SU-DHL-6 (cell line): ENCODE measurements around the gene LIMD2.

Experiments
- H2AFZ ChIP-seq: fragments of 200-600 bp; sonication (generic); 2 replicates; pipeline ENCODE4 v1.6.1; 2014; ENCODE audit warnings: low read depth, mild to moderate bottlenecking, moderate library complexity, mixed read lengths, antibody characterized with exemption, low read length; ENCODE audit not compliant: severe bottlenecking
- H3F3A ChIP-seq: fragments of 200-600 bp; shearing (Covaris generic); 2 replicates; pipeline ENCODE4 v1.6.0; 2016; ENCODE audit warnings: antibody characterized with exemption, mild to moderate bottlenecking; ENCODE audit not compliant: insufficient read depth
- H3K27ac ChIP-seq: fragments of 200-600 bp; sonication (generic); 2 replicates; pipeline ENCODE4 v1.5.1; 2016; ENCODE audit warnings: low read depth, mild to moderate bottlenecking, low read length, moderate library complexity, mixed read lengths
- H3K27me3 ChIP-seq: fragments of 200-600 bp; sonication (generic), shearing (Covaris generic); 2 replicates; pipeline ENCODE4 v1.6.0; 2014; ENCODE audit warnings: mild to moderate bottlenecking, low read length
- H3K36me3 ChIP-seq: fragments of 200-600 bp; sonication (generic); 2 replicates; pipeline ENCODE4 v1.6.1; 2014; ENCODE audit warnings: mild to moderate bottlenecking, low read length, mixed read lengths
- H3K4me2 ChIP-seq: fragments of 300-600, 200-600 bp; shearing (Covaris generic), sonication (generic); 2 replicates; pipeline ENCODE4 v1.6.0; 2014; ENCODE audit warnings: low read length, low read depth, mild to moderate bottlenecking; ENCODE audit not compliant: poor library complexity, severe bottlenecking
- H3K4me3 ChIP-seq: fragments of 200-600 bp; sonication (generic); 2 replicates; pipeline ENCODE4 v1.5.1; 2014; ENCODE audit warnings: antibody characterized with exemption, low read length, mild to moderate bottlenecking, mixed read lengths; ENCODE audit not compliant: insufficient read depth, poor library complexity, severe bottlenecking
- H3K79me2 ChIP-seq: fragments of 200-600 bp; sonication (generic); 2 replicates; pipeline ENCODE4 v1.6.1; 2014; ENCODE audit warnings: mild to moderate bottlenecking, low read length, moderate library complexity; ENCODE audit not compliant: insufficient read depth
- H3K9ac ChIP-seq: fragments of 200-600 bp; sonication (generic); 2 replicates; pipeline ENCODE4 v1.7.0; 2014; ENCODE audit warnings: mild to moderate bottlenecking, low read length
- H3K9me2 ChIP-seq: fragments of 200-600 bp; sonication (generic); replicated peaks from 2 replicates; pipeline ENCODE4 v1.6.1; 2014; ENCODE audit warnings: low read length; ENCODE audit not compliant: insufficient read depth
- H3K9me3 ChIP-seq: fragments of 200-600 bp; sonication (generic); 2 replicates; pipeline ENCODE4 v1.6.1; 2014; ENCODE audit warnings: low read length, mixed read lengths; ENCODE audit not compliant: insufficient read depth
- H4K20me1 ChIP-seq: fragments of 200-600 bp; sonication (generic); 2 replicates; pipeline ENCODE4 v1.6.1; 2014; ENCODE audit warnings: low read depth, mild to moderate bottlenecking, antibody characterized with exemption, low read length, moderate library complexity, mixed read lengths
- EZH2phosphoT487 ChIP-seq: fragments of 200-600 bp; sonication (generic), shearing (Covaris generic); conservative IDR thresholded peaks from 2 replicates; pipeline ENCODE4 v1.6.1; 2018; ENCODE audit warnings: mild to moderate bottlenecking, antibody characterized with exemption, low read length, moderate library complexity, mixed read lengths
- TF ChIP-seq, protein P1 (sequence below): fragments of 200-600 bp; sonication (generic); IDR thresholded peaks from one replicate; pipeline ENCODE4 v1.5.1; 2017; ENCODE audit warnings: antibody characterized with exemption, mild to moderate bottlenecking, low read length, moderate library complexity; ENCODE audit not compliant: insufficient read depth, poor library complexity, severe bottlenecking

The LIMD2 gene

GRCh38 chr17:63709110-63709509 is 9.2 kb upstream of the LIMD2 start:
- Histone ChIP-seq H3K4me2 (no peak overlapping the region), H3K9ac (no peak overlapping the region), H3K9me3 (no peaks in the 10 kb centered on the region), H4K20me1 (no peaks in the 10 kb centered on the region), H3K27me3 (no peaks in the 10 kb centered on the region), H3F3A (peaks cover 6% of the 10 kb centered on the region), H2AFZ (no peak overlapping the region), H3K9me2 (no peaks in the 10 kb centered on the region), H3K79me2 (no peaks in the 10 kb centered on the region), H3K36me3 (0 out of 2 replicates have a peak, but pooled peaks cover 3% of the 10 kb centered on the region), H3K27ac (no peak overlapping the region), H3K4me3 (no peak overlapping the region)
- TF ChIP-seq EZH2phosphoT487, result no peak
- TF ChIP-seq, protein P1, sequence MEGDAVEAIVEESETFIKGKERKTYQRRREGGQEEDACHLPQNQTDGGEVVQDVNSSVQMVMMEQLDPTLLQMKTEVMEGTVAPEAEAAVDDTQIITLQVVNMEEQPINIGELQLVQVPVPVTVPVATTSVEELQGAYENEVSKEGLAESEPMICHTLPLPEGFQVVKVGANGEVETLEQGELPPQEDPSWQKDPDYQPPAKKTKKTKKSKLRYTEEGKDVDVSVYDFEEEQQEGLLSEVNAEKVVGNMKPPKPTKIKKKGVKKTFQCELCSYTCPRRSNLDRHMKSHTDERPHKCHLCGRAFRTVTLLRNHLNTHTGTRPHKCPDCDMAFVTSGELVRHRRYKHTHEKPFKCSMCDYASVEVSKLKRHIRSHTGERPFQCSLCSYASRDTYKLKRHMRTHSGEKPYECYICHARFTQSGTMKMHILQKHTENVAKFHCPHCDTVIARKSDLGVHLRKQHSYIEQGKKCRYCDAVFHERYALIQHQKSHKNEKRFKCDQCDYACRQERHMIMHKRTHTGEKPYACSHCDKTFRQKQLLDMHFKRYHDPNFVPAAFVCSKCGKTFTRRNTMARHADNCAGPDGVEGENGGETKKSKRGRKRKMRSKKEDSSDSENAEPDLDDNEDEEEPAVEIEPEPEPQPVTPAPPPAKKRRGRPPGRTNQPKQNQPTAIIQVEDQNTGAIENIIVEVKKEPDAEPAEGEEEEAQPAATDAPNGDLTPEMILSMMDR, result no peak

GRCh38 chr17:63707151-63707550 is 7.2 kb upstream of the LIMD2 start:
- no peak overlapping the region for H2AFZ ChIP-seq
- H3K9me2 ChIP-seq, result no peaks in the 10 kb centered on the region
- H3K9ac ChIP-seq, result no peak overlapping the region
- no peak overlapping the region for H3K4me3 ChIP-seq
- H3K9me3 ChIP-seq, result no peaks in the 10 kb centered on the region
- no peak overlapping the region for H3K27ac ChIP-seq
- no peak overlapping the region for H3K4me2 ChIP-seq
- peaks cover 12% of the 10 kb centered on the region for H3F3A ChIP-seq
- TF ChIP-seq EZH2phosphoT487, result no peak
- TF ChIP-seq, protein P1, result no peak
- no peaks in the 10 kb centered on the region for H4K20me1 ChIP-seq
- no peaks in the 10 kb centered on the region for H3K27me3 ChIP-seq
- H3K36me3 ChIP-seq, result no peaks in the 10 kb centered on the region
- no peaks in the 10 kb centered on the region for H3K79me2 ChIP-seq

GRCh38 chr17:63706336-63707082 is 6.6 kb upstream of the LIMD2 start:
- Histone ChIP-seq H3K27me3 (no peaks in the 10 kb centered on the region), H3K36me3 (no peaks in the 10 kb centered on the region), H3K9me2 (no peaks in the 10 kb centered on the region), H3K79me2 (no peaks in the 10 kb centered on the region), H3K4me3 (no peak overlapping the region), H4K20me1 (no peaks in the 10 kb centered on the region), H3F3A (peaks cover 17% of the 10 kb centered on the region), H3K27ac (no peak overlapping the region), H3K9ac (no peak overlapping the region), H2AFZ (no peak overlapping the region), H3K9me3 (no peaks in the 10 kb centered on the region), H3K4me2 (no peak overlapping the region)
- no peak for TF ChIP-seq EZH2phosphoT487
- TF ChIP-seq, protein P1, result no peak
